RWPE2 (cell line): Measurements from ENCODE around the gene TUBB3.
"Not testable (repeated sequence)": the region's sequence is repeated elsewhere in the genome, so short reads cannot be mapped to it uniquely, and the experiment has no call there.

Source experiments
- ATAC-seq: fragments of 200-7000 bp; cut with Tn5 transposase; 3 replicates; pipeline ENCODE4 v1.9.1; 2021; ENCODE audit warnings: low read depth
- DNase-seq: peaks from one replicate; pipeline ENCODE4 v3.0.0-alpha.2; 2020; ENCODE audit warnings: low spot score
- H3K27ac ChIP-seq: fragments of 450-650 bp; 2 replicates; pipeline ENCODE4 v1.5.1; 2017; ENCODE audit warnings: mild to moderate bottlenecking; ENCODE audit not compliant: poor library complexity, severe bottlenecking
- H3K27me3 ChIP-seq: fragments of 250-450 bp; sonication (Bioruptor Pico); 2 replicates; pipeline ENCODE4 v1.5.1; 2021; ENCODE audit warnings: mild to moderate bottlenecking, moderate library complexity; ENCODE audit not compliant: insufficient read depth, poor library complexity, severe bottlenecking
- H3K36me3 ChIP-seq: fragments of 250-450 bp; sonication (Bioruptor Pico); 2 replicates; pipeline ENCODE4 v1.5.1; 2020; ENCODE audit warnings: low read depth, mild to moderate bottlenecking, moderate library complexity
- H3K4me1 ChIP-seq: fragments of 250-450 bp; sonication (Bioruptor Pico); 2 replicates; pipeline ENCODE4 v1.5.1; 2021; ENCODE audit warnings: mild to moderate bottlenecking, moderate library complexity; ENCODE audit not compliant: insufficient read depth, poor library complexity, severe bottlenecking
- H3K4me3 ChIP-seq: fragments of 250-450 bp; sonication (Bioruptor Pico); 2 replicates; pipeline ENCODE4 v1.5.1; 2021; ENCODE audit warnings: mild to moderate bottlenecking, moderate library complexity; ENCODE audit not compliant: severe bottlenecking
- H3K9me3 ChIP-seq: fragments of 250-450 bp; sonication (Bioruptor Pico); 2 replicates; pipeline ENCODE4 v1.5.1; 2021; ENCODE audit warnings: mild to moderate bottlenecking, moderate library complexity; ENCODE audit not compliant: severe bottlenecking
- TF ChIP-seq, protein P1 (sequence below): fragments of 450-650 bp; IDR thresholded peaks from one replicate; pipeline ENCODE4 v1.5.1; 2017; ENCODE audit warnings: mild to moderate bottlenecking, moderate library complexity; ENCODE audit not compliant: poor library complexity, severe bottlenecking

TUBB3 gene

GRCh38 chr16:89964201-89964600 is 41.1 kb downstream of the TUBB3 start:
- DNase-seq = no peak
- TF ChIP-seq, protein P1, sequence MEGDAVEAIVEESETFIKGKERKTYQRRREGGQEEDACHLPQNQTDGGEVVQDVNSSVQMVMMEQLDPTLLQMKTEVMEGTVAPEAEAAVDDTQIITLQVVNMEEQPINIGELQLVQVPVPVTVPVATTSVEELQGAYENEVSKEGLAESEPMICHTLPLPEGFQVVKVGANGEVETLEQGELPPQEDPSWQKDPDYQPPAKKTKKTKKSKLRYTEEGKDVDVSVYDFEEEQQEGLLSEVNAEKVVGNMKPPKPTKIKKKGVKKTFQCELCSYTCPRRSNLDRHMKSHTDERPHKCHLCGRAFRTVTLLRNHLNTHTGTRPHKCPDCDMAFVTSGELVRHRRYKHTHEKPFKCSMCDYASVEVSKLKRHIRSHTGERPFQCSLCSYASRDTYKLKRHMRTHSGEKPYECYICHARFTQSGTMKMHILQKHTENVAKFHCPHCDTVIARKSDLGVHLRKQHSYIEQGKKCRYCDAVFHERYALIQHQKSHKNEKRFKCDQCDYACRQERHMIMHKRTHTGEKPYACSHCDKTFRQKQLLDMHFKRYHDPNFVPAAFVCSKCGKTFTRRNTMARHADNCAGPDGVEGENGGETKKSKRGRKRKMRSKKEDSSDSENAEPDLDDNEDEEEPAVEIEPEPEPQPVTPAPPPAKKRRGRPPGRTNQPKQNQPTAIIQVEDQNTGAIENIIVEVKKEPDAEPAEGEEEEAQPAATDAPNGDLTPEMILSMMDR = no peak
- no peak overlapping the region for H3K4me3 ChIP-seq

DNA sequence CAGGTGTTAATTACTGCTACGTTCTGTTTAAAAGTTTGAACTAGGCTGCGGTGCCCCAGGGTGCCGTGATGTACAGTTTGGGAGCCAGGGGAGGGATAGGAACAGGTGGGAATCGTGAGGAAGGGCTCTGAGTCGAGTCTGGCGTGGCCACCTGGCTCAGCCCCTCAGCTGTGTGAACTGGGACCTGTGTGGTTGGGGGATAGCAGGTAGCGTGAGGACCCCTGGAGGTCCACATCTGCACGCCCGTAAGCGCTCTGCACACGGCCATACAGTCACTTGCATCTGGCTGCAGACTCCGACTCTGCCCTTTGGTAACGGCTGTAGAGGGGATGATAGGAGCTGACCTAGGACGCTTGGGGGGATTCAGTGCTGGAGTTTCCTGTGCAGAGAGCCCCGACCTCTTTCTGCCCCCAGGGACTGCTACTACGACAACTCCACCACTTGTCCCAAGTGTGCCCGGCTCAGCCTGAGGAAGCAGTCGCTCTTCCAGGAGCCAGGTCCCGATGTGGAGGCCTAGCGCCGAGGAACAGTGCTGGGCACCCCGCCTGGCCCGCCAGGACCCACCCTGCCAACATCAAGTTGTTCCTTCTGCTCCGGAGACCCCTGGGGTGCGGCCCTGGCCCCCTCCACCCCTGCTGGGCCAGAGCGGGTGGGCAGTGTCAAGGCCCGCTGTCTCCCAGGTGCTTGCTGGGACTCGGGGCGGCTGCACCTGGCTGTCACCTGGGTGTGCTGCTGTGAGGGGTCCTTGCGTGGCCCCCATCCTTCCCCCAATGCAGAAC is 42.5 kb downstream of the TUBB3 start:
- Histone ChIP-seq H3K4me3 (no peak overlapping the region), H3K9me3 (no peaks in the 10 kb centered on the region), H3K4me1 (no peaks in the 10 kb centered on the region), H3K36me3 (peaks cover 11% of the 10 kb centered on the region), H3K27ac (no peak overlapping the region), H3K27me3 (no peaks in the 10 kb centered on the region)
- DNase-seq (no peak), ATAC-seq (no peak)
- TF ChIP-seq, protein P1 = no peak

More at GRCh38 chr16:89964201-89964600, 41.1 kb downstream of the TUBB3 start:
- H3K27ac ChIP-seq = no peak overlapping the region
- no peak for ATAC-seq
- no peaks in the 10 kb centered on the region for H3K9me3 ChIP-seq
- peaks cover 5% of the 10 kb centered on the region for H3K36me3 ChIP-seq
- no peaks in the 10 kb centered on the region for H3K27me3 ChIP-seq
- no peaks in the 10 kb centered on the region for H3K4me1 ChIP-seq

- Histone ChIP-seq H3K4me3 (no peak overlapping the region), H3K4me1 (peaks cover 8% of the 10 kb centered on the region), H3K27me3 (no peaks in the 10 kb centered on the region), H3K27ac (no peak overlapping the region), H3K9me3 (no peaks in the 10 kb centered on the region), H3K36me3 (peaks cover 16% of the 10 kb centered on the region)
- DNase-seq = no peak
- no peak for ATAC-seq
- TF ChIP-seq, protein P1 = no peak
Measured at GRCh38 chr16:89966756-89967155, 43.6 kb downstream of the TUBB3 start.

GRCh38 chr16:89967436-89967835 is 44.3 kb downstream of the TUBB3 start:
- not testable (repeated sequence) for H3K4me1 ChIP-seq, H3K27me3 ChIP-seq, H3K9me3 ChIP-seq, DNase-seq, H3K27ac ChIP-seq, H3K4me3 ChIP-seq, ATAC-seq
- H3K36me3 ChIP-seq = peaks cover 16% of the 10 kb centered on the region

DNA sequence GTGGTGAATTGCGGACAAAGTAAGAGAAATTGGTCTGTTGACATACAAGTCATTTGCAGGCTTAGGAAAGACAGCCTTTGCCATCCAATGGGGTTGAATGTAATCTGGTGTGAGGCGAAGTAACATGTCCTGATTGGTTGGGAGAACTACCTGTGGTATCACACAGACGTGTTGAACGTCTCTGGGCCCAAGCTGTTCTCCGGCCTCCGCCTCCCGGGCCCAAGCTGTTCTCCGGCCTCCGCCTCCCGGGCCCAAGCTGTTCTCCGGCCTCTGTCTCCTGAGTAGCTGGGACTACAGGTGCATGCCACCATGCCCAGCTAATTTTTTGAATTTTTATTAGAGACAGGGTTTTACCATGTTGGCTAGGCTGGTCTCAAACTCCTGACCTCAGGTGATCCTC is 44.9 kb downstream of the TUBB3 start:
- H3K9me3 ChIP-seq, H3K27me3 ChIP-seq, H3K4me1 ChIP-seq, DNase-seq, H3K4me3 ChIP-seq, H3K27ac ChIP-seq, ATAC-seq: not testable (repeated sequence)
- peaks cover 16% of the 10 kb centered on the region for H3K36me3 ChIP-seq

DNA sequence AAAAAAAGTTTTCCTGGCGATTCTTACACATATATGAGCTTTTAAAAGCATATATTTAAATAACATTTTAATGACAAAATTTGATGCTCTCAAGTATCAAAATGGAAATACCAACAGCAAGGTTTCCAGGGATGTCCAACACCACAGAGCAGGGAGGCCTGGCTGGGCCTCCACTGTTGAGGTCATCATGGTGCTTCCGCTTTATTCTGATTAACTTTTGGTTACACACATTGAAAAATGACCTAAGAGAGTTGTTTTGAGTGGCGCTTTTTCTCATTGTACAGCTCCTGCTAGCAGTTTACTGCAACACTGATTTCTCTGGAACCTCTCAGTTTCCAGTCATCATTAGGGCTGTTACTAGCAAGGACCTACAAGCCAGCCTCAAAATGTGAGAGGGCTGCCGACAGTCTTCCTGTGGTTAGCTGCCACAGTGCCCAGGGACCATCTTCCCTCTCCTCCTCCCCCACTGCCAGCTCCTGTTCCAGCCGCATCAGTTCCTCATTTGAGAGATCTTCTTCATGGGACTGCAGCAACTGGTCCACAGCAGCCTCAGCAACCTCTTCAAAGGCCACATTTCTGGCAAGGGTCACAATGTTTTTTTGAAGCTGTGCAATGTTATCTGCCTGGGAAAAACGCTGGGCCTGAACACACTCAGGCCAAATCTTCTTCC is 46.7 kb downstream of the TUBB3 start:
- H3K4me1 ChIP-seq = peaks cover 14% of the 10 kb centered on the region
- no peaks in the 10 kb centered on the region for H3K27me3 ChIP-seq
- H3K27ac ChIP-seq = no peak overlapping the region
- H3K36me3 ChIP-seq = peaks cover 16% of the 10 kb centered on the region
- DNase-seq (no peak), ATAC-seq (no peak)
- TF ChIP-seq, protein P1 = no peak
- H3K4me3 ChIP-seq = no peak overlapping the region
- no peaks in the 10 kb centered on the region for H3K9me3 ChIP-seq
